Mesenchymal stem cell (in vitro differentiated cells and primary cell): ENCODE results near the gene RAB40C.

Experiments used
- DNase-seq: peaks from one replicate; pipeline ENCODE4 v3.0.0-alpha.2; 2013
- H2AFZ ChIP-seq: one replicate; pipeline ENCODE4 v1.6.1; 2013; ENCODE audit warnings: low read depth, mild to moderate bottlenecking, control low read depth, inconsistent platforms, low read length, moderate library complexity
- H2AK5ac ChIP-seq: 2 replicates; pipeline ENCODE4 v1.6.1; 2013; ENCODE audit warnings: low read length, moderate library complexity, mild to moderate bottlenecking, inconsistent platforms; ENCODE audit not compliant: severe bottlenecking
- H2BK120ac ChIP-seq: one replicate; pipeline ENCODE4 v1.6.1; 2013; ENCODE audit warnings: low read depth, mild to moderate bottlenecking, inconsistent platforms, low read length, moderate library complexity
- H2BK12ac ChIP-seq, 2 experiments: one replicate each; pipeline ENCODE4 v1.6.1; 2013; ENCODE audit warnings: inconsistent platforms in 2 of 2, low read length in 2 of 2, mild to moderate bottlenecking in 2 of 2, moderate library complexity in 2 of 2, control low read depth in 1 of 2
- H2BK15ac ChIP-seq: one replicate; pipeline ENCODE4 v1.6.1; 2013; ENCODE audit warnings: mild to moderate bottlenecking, low read depth, inconsistent platforms; ENCODE audit not compliant: poor library complexity, severe bottlenecking
- H2BK5ac ChIP-seq: 2 replicates; pipeline ENCODE4 v1.6.1; 2013; ENCODE audit warnings: low read depth, mild to moderate bottlenecking, low read length, control low read depth, inconsistent platforms; ENCODE audit not compliant: poor library complexity, severe bottlenecking
- H3K14ac ChIP-seq, 2 experiments: one replicate each; pipeline ENCODE4 v1.6.1; 2013; ENCODE audit warnings: inconsistent platforms in 2 of 2, low read length in 2 of 2, control low read depth in 1 of 2, mild to moderate bottlenecking in 1 of 2, moderate library complexity in 1 of 2
- H3K18ac ChIP-seq, 2 experiments: one replicate each; pipeline ENCODE4 v1.6.1; 2013; ENCODE audit warnings: inconsistent platforms in 2 of 2, low read length in 2 of 2, control low read depth in 1 of 2, low read depth in 1 of 2, mild to moderate bottlenecking in 1 of 2
- H3K23ac ChIP-seq, 2 experiments: one replicate each; pipeline ENCODE4 v1.6.1; 2013; ENCODE audit warnings: inconsistent platforms in 2 of 2, low read length in 2 of 2, mild to moderate bottlenecking in 2 of 2, moderate library complexity in 2 of 2, control low read depth in 1 of 2
- H3K27ac ChIP-seq: 2 replicates; pipeline ENCODE4 v1.5.1; 2013; ENCODE audit warnings: mild to moderate bottlenecking, moderate library complexity, low read length, control low read depth, inconsistent platforms; ENCODE audit not compliant: poor library complexity, severe bottlenecking
- H3K27me3 ChIP-seq, 2 experiments: 2 replicates each; pipeline versions ENCODE4 v1.6.1 to v1.7.0; 2013; ENCODE audit warnings: low read length in 2 of 2, mild to moderate bottlenecking in 2 of 2, moderate library complexity in 2 of 2, control low read depth in 1 of 2, inconsistent platforms in 1 of 2; ENCODE audit not compliant: control insufficient read depth in 1 of 2, insufficient read depth in 1 of 2
- H3K36me3 ChIP-seq, 2 experiments: 2 replicates each; pipeline versions ENCODE4 v1.6.1 to v1.7.0; 2013; ENCODE audit warnings: low read length in 2 of 2, control low read depth in 1 of 2, inconsistent platforms in 1 of 2, low read depth in 1 of 2, mild to moderate bottlenecking in 1 of 2; ENCODE audit not compliant: insufficient read depth in 2 of 2, control insufficient read depth in 1 of 2
- H3K4ac ChIP-seq, 2 experiments: one replicate each; pipeline ENCODE4 v1.6.1; 2013; ENCODE audit warnings: inconsistent platforms in 2 of 2, low read length in 2 of 2, mild to moderate bottlenecking in 2 of 2, moderate library complexity in 2 of 2, control low read depth in 1 of 2, low read depth in 1 of 2
- H3K4me1 ChIP-seq: 2 replicates; pipeline ENCODE4 v1.6.1; 2013; ENCODE audit warnings: low read depth, low read length, control low read depth; ENCODE audit not compliant: control insufficient read depth, insufficient read depth
- H3K4me2 ChIP-seq: 2 replicates; pipeline ENCODE4 v1.6.1; 2013; ENCODE audit warnings: low read length, mild to moderate bottlenecking, inconsistent platforms; ENCODE audit not compliant: poor library complexity, severe bottlenecking
- H3K4me3 ChIP-seq, 2 experiments: 2 replicates each; pipeline versions ENCODE4 v1.5.1 to v1.7.0; 2013; ENCODE audit warnings: low read length in 2 of 2, mild to moderate bottlenecking in 2 of 2, control low read depth in 1 of 2, low read depth in 1 of 2; ENCODE audit not compliant: insufficient read depth in 1 of 2
- H3K79me1 ChIP-seq: replicated peaks from 2 replicates; pipeline ENCODE4 v1.6.1; 2013; ENCODE audit warnings: mild to moderate bottlenecking, control low read depth, low read length, inconsistent platforms; ENCODE audit not compliant: poor library complexity, severe bottlenecking
- H3K9ac ChIP-seq: 2 replicates; pipeline ENCODE4 v1.7.0; 2013; ENCODE audit warnings: mild to moderate bottlenecking, low read length, moderate library complexity
- H3K9me3 ChIP-seq: 2 replicates; pipeline ENCODE4 v1.7.0; 2013; ENCODE audit warnings: mild to moderate bottlenecking, low read length; ENCODE audit not compliant: control insufficient read depth
- H4K8ac ChIP-seq: one replicate; pipeline ENCODE4 v1.6.1; 2013; ENCODE audit warnings: inconsistent platforms, mild to moderate bottlenecking, low read length, moderate library complexity
- H4K91ac ChIP-seq: one replicate; pipeline ENCODE4 v1.6.1; 2013; ENCODE audit warnings: mild to moderate bottlenecking, low read length, inconsistent platforms
- WGBS: methylation state at CpG from one replicate; pipeline ENCODE4 v1.1.7; 2013; ENCODE audit warnings: mixed read lengths; 5-methylcytosine and 5-hydroxymethylcytosine counted together

RAB40C gene

DNA sequence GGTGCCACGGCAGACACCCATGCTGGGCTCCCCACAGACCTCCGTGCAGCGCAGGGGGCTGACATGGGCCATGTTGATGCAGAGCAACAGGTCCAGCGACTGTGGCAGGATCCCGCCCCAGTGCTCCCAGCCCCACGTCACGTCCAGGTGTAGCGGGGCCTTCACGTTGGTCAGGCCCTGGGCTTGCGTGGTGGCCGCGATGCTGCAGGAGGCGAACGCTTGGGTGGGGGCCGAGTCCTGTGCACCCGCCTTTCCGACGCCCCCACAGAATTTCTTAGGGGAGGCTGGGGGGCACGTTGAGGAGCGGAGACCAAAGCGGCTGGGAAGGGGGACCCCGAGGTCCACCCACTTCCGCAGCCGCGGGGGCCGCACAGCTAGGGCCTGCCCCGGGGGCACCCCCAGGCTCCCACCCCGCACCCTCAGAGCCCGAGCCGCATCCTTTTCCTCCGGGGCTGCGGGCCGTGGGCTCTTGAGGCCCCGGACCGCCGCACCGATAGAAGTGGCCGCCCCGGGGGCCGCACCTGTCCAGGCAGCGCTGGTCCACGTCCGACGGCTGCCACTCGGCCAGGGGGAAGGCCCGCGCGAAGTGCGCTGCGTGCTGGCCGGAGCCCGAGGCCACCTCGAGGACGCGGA, 45.8 kb downstream of the RAB40C start:
- H4K8ac ChIP-seq: peak overlapping the region; percentile 91
- H3K14ac ChIP-seq: peak overlapping the region in 1 of 2 experiments; percentile 95
- peak overlapping the region; percentile 81 to 97 for H3K4me3 ChIP-seq
- 14% methylated on average over 48 of the region's 55 CpGs for WGBS
- peak overlapping the region in 1 of 2 experiments; percentile 73 for H2BK12ac ChIP-seq
- no peak for DNase-seq
- H4K91ac ChIP-seq: peak overlapping the region; percentile 89
- peak overlapping the region in 1 of 2 experiments; percentile 92 for H3K23ac ChIP-seq
- H3K27me3 ChIP-seq: no peaks in the 10 kb centered on the region
- no peak overlapping the region for H2BK15ac ChIP-seq
- H3K79me1 ChIP-seq: peaks cover 19% of the 10 kb centered on the region
- H3K9ac ChIP-seq: peak overlapping the region; percentile 91
- peak overlapping the region; percentile 98 for H3K4me2 ChIP-seq
- no peaks in the 10 kb centered on the region for H3K9me3 ChIP-seq
- H3K18ac ChIP-seq: peak overlapping the region; percentile 72 to 92
- H2AK5ac ChIP-seq: no peak overlapping the region
- no peak overlapping the region for H2BK5ac ChIP-seq
- H3K36me3 ChIP-seq: peaks cover 3 to 29% of the 10 kb centered on the region in 2 experiments
- H2BK120ac ChIP-seq: peak overlapping the region; percentile 15
- H2AFZ ChIP-seq: peak overlapping the region; percentile 85
- H3K4ac ChIP-seq: peak overlapping the region; percentile 32 to 35
- H3K4me1 ChIP-seq: peaks cover 39% of the 10 kb centered on the region
- no peak overlapping the region for H3K27ac ChIP-seq

DNA sequence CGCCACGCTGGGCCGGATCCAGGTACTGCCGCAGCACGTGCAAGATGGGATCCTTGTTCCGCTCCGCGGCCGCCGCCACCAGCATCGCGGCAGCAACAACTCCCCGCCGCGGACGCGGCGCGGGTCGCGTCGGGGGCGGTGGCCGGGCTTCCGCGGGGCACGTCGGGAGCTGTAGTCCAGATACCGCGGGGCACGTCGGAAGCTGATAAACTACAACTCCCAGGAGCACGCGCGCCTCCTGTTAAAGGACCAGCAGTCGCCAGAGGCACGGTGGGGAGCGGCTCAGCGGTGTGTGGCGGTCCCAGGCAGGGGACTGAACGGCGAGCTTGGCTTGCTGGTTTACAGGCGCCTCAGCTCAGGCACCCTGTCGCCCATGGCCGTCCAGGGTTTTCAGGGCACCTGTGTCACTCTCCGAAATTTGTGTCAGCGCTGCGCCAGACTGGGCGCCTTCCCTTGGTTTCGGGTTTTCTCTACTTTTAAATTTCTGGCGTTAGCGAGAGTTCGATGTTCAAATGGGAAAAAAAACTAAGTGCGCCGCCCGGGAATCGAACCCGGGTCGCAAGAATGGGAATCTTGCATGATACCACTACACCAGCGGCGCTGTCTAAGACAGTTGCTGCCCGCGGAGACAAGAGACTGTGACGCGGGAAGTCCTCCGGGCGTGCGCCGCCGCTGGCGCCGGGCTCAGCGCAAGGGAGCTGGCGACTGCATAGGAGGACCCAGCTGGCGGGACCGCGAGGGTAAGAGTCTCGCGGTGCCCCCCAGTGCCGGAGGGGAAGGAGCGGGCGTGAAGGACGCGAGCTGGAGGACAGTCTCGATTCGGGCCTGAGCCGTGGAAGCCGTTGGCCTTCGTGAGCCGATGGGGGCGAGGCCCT, 46.6 kb downstream of the RAB40C start, which contains the start of gene METTL26:
METTL26 (minus strand) TSS at position 100 of the 875 bp plus-strand sequence; CDS start at position 85, 15 bp downstream.
- H2AK5ac ChIP-seq: no peak within 1 kb of the TSS
- H2BK5ac ChIP-seq: peak within 1 kb of the TSS; percentile 32
- H4K91ac ChIP-seq: peak within 1 kb of the TSS; percentile 96
- H3K79me1 ChIP-seq: peaks cover 19% of the 10 kb centered on the region
- WGBS: under 1% methylated on average over 87 of the region's 91 CpGs
- peaks cover 3 to 29% of the 10 kb centered on the region in 2 experiments for H3K36me3 ChIP-seq
- H3K4me2 ChIP-seq: peak within 1 kb of the TSS; percentile 98
- peak within 1 kb of the TSS; percentile 96 to 97 for H3K18ac ChIP-seq
- peak within 1 kb of the TSS; percentile 81 to 97 for H3K4me3 ChIP-seq
- peak within 1 kb of the TSS; percentile 91 for H3K9ac ChIP-seq
- peak within 1 kb of the TSS in 1 of 2 experiments; percentile 95 for H3K14ac ChIP-seq
- H3K4ac ChIP-seq: peak within 1 kb of the TSS; percentile 93
- peak within 1 kb of the TSS; percentile 91 for H3K27ac ChIP-seq
- H3K4me1 ChIP-seq: peaks cover 41% of the 10 kb centered on the region
- no peaks in the 10 kb centered on the region for H3K27me3 ChIP-seq
- peak within 1 kb of the TSS; percentile 85 for H2AFZ ChIP-seq
- H2BK120ac ChIP-seq: peak within 1 kb of the TSS; percentile 64
- H2BK15ac ChIP-seq: peak within 1 kb of the TSS; percentile 86
- peak within 1 kb of the TSS; percentile 94 for H4K8ac ChIP-seq
- no peaks in the 10 kb centered on the region for H3K9me3 ChIP-seq
- peak within 1 kb of the TSS in 1 of 2 experiments; percentile 84 for H2BK12ac ChIP-seq
- peak; percentile 97 for DNase-seq
- peak within 1 kb of the TSS; percentile 90 to 92 for H3K23ac ChIP-seq

DNA sequence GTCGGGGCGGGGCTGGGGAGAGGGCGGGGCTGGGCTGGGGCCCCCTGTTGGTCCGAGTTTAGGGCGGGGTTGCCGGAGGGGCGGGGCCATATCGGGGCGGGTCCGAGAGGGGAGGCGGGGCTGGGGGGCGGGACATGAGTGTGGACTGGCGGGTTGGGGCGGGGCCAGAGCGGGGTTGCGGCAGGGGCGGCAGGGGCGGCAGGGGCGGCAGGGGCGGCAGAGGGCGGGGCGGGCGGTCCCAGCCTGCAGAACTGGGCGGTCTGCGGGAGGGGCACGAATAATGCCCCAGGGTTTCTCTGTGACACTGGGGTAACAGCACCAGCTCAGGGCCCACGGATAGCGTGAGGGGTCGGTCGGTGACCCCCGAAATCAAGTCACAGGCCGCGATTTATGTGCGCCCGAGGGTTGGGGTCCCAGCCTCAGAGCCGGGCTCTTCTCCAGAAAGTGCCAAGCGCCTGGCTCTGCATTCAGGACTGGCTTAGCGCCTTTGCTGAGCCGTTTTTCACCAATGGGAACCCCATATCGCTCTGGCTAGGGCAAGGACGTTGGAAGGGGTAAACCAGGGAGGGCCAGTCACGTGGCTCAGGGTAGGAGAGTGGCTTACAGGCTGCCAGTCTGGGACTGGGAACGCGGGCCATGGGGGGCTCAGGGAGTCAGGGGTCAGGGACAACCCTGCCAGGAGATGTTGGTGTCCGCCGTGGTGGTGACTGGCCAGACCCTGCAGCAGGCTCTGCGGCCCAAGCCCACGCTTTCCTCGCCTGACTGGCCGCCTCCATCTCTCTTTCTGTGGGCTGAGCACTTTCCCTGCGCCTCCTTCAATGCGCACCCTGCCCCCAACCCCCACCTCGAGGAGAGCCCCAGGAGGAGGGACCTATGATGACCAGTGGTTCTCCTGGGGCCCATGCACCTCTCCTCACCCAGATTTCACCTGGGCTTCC, 47.5 kb downstream of the RAB40C start:
- Histone ChIP-seq H2BK5ac (no peak overlapping the region), H3K27me3 (no peaks in the 10 kb centered on the region), H3K4me1 (peaks cover 49% of the 10 kb centered on the region), H3K23ac (no peak overlapping the region), H3K9ac (peak overlapping the region; percentile 91), H3K14ac (no peak overlapping the region), H3K4me3 (peak overlapping the region; percentile 72 to 81), H3K36me3 (peaks cover 3 to 27% of the 10 kb centered on the region in 2 experiments), H3K4ac (peak overlapping the region in 1 of 2 experiments; percentile 27), H4K8ac (peak overlapping the region; percentile 73), H2BK12ac (peak overlapping the region; percentile 8 to 86), H3K79me1 (peaks cover 19% of the 10 kb centered on the region), H3K9me3 (no peaks in the 10 kb centered on the region), H3K27ac (no peak overlapping the region), H2BK120ac (peak overlapping the region; percentile 55), H2AK5ac (no peak overlapping the region), H3K18ac (peak overlapping the region; percentile 55 to 82), H4K91ac (peak overlapping the region; percentile 70), H3K4me2 (peak overlapping the region; percentile 41), H2BK15ac (no peak overlapping the region), H2AFZ (peak overlapping the region; percentile 0)
- DNase-seq: peak; percentile 37
- WGBS: 25% methylated on average over 40 of the region's 53 CpGs
